ENCODE data around the gene IP6K2. TPM values are rescaled to one million over a fixed set of nuclear protein-coding genes. Genes with fewer than 3 reads are reported as not detected.
"Not testable (repeated sequence)": the region's sequence is repeated elsewhere in the genome, so short reads cannot be mapped to it uniquely, and the experiment has no call there.

The IP6K2 gene, protein sequence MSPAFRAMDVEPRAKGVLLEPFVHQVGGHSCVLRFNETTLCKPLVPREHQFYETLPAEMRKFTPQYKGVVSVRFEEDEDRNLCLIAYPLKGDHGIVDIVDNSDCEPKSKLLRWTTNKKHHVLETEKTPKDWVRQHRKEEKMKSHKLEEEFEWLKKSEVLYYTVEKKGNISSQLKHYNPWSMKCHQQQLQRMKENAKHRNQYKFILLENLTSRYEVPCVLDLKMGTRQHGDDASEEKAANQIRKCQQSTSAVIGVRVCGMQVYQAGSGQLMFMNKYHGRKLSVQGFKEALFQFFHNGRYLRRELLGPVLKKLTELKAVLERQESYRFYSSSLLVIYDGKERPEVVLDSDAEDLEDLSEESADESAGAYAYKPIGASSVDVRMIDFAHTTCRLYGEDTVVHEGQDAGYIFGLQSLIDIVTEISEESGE
- total RNA-seq, result 23.9 TPM
- long read RNA-seq, transcript IP6K2-201 (6 exons, 1,775 nt), result major isoform, 10 of 39 reads
- long read RNA-seq, partial matches to known transcripts, result 11 of 39 reads
- long read RNA-seq, other reads (novel, unspliced or antisense), result 13 of 39 reads

GRCh38 chr3:48716982-48717746, at the start of gene IP6K2:
Gene IP6K2 (minus strand): TSS chr3:48717221. CDS start chr3:48695291, 21,930 bp downstream.
- DNase-seq (ENCODE audit: low spot score), result peak; percentile 100
- intact Hi-C loops (cut with DNase I), result no loop called here

DNA sequence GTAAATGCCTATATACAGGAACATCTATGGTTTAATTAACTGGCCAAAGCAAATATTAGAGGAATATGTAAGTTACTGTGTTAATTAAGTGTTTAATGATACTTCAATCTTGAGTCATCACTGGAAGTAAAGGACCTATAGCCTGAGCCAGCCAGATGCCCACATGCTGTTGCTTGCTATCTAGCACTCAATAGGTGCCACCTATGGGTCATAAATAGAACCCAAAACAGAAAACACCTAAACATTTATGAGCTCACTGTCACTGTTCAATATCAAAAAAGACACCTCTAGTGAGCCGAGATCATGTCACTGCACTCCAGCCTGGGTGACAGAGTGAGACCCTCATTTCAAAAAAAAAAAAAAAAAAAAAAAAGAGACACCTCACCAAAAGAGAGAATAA, 48.4 kb upstream of the IP6K2 start:
- DNase-seq (ENCODE audit: low spot score), result no peak
- intact Hi-C loops (cut with DNase I), result no loop called here

GRCh38 chr3:48762816-48763215, 45.8 kb upstream of the IP6K2 start:
- no peak for DNase-seq (ENCODE audit: low spot score)
- intact Hi-C loops (cut with DNase I), result no loop called here

GRCh38 chr3:48759991-48760540, 43.0 kb upstream of the IP6K2 start:
- intact Hi-C loops (cut with DNase I); DNase-seq (ENCODE audit: low spot score): not testable (repeated sequence)

- DNase-seq (ENCODE audit: low spot score); intact Hi-C loops (cut with DNase I): not testable (repeated sequence)
These were observed 42.5 kb upstream of the IP6K2 start for GRCh38 chr3:48759531-48759930.

DNA sequence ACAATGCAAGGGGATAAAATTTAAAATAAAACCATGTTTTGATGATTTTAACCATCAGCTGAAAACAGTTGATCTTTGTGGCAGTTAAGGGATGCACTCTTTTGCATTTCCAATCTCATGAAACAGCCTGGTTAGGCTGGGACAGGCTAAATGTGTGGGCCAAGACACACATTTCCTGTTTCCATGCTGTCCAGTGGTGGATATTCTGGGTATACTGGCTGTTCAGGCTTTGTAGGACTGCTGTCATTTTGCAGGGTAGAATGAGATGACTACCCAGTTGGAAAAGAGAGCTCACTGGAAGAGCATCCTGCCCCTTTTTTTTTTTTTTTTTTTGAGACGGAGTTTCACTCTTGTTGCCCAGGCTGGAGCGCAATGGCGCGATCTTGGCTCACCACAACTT, 42.0 kb upstream of the IP6K2 start:
- no peak for DNase-seq (ENCODE audit: low spot score)
- intact Hi-C loops (cut with DNase I), result no loop called here

DNA sequence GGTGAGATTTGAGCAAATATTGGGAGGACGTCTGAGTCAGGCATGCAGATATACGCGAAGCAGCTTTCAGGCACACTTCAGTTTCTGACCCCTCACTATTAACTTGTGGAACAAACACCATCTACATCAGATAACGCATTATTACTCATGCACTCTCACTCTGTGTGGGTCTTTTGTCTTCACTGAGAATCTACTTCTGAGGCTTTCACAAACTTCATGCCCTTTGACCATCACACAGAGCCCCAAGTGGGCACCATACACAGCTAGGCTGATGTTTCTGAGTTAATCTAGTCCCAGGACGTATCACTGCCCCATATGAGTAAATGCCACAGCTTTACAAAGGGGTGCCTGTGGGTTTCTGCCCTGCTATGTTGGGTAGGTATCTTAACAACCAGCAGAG, 39.6 kb upstream of the IP6K2 start:
- DNase-seq (ENCODE audit: low spot score), result no peak

DNA sequence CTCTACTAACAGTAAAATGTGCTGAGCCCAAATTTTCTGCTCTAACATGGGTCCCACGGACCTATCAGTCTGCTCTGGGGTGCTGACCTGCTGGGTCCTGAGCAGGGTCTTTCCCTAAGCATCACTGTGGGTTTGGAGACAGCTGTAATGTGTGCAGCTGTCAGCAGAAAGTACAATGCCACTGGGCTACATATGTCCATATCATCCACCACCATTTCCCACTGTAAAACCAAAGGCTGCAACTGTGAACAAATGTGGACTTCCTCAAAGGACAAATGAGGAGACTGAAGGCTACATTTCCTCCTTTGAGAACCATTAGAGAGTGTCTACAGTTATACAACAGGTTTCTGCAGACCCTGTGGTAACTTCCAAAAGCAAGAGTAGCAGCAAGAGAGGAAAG, 33.8 kb upstream of the IP6K2 start:
- intact Hi-C loops (cut with DNase I), result no loop called here

More for the DNA sequence above, 39.6 kb upstream of the IP6K2 start:
- intact Hi-C loops (cut with DNase I), result no loop called here

GRCh38 chr3:48748754-48749153, 31.7 kb upstream of the IP6K2 start:
- intact Hi-C loops (cut with DNase I), result loop anchor here (5.0 kb wide), 1 partner anchor 99 kb away; the partner anchor contains the start of gene PRKAR2A
- no peak for DNase-seq (ENCODE audit: low spot score)

More for the DNA sequence above, 33.8 kb upstream of the IP6K2 start:
- no peak for DNase-seq (ENCODE audit: low spot score)

GRCh38 chr3:48747706-48748105, 30.7 kb upstream of the IP6K2 start:
- intact Hi-C loops (cut with DNase I), result loop anchor here (5.0 kb wide), 1 partner anchor 100 kb away; the partner anchor contains the start of gene PRKAR2A
- DNase-seq (ENCODE audit: low spot score), result no peak

DNA sequence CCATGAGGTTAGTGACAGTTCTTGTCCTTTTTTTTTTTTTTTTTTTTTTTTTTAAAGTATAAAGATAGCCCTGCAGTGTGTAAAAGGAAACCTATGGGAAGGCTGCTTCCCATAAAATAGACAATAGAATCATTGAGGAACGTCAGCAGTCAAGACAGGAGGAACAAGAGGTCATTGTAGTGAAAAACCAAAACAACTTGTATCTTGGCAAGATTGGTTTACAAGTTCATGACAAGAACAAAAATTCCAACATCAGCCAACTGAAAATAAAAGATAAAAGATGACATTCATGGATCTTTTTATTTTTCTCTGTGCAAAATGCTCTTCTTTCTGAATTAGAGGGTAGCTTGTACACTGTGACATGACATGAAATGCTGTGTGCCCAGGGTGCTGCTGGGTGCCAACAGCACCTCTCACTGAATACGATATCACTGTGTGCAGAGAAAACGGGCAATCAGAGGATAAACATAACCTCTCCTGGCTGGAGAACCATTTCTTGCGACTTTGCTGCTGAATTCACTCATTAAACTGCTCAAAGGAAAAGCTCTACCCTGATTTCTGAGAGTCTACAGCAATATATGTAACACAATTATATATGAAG, 30.1 kb upstream of the IP6K2 start:
- intact Hi-C loops (cut with DNase I), result loop anchor here (5.0 kb wide), 1 partner anchor 100 kb away; the partner anchor contains the start of gene PRKAR2A
- DNase-seq (ENCODE audit: low spot score), result no peak

- DNase-seq (ENCODE audit: low spot score), result no peak
- intact Hi-C loops (cut with DNase I), result loop anchor here (5.0 kb wide), 1 partner anchor 174 kb away; the partner anchor contains the start of gene ARIH2
These were observed 26.8 kb upstream of the IP6K2 start for GRCh38 chr3:48743773-48744172.

- intact Hi-C loops (cut with DNase I), result loop anchor here (5.0 kb wide), 1 partner anchor 176 kb away; the partner anchor contains the start of gene ARIH2
- not testable (repeated sequence) for DNase-seq (ENCODE audit: low spot score)
These were observed 24.2 kb upstream of the IP6K2 start for GRCh38 chr3:48741226-48741625.

DNA sequence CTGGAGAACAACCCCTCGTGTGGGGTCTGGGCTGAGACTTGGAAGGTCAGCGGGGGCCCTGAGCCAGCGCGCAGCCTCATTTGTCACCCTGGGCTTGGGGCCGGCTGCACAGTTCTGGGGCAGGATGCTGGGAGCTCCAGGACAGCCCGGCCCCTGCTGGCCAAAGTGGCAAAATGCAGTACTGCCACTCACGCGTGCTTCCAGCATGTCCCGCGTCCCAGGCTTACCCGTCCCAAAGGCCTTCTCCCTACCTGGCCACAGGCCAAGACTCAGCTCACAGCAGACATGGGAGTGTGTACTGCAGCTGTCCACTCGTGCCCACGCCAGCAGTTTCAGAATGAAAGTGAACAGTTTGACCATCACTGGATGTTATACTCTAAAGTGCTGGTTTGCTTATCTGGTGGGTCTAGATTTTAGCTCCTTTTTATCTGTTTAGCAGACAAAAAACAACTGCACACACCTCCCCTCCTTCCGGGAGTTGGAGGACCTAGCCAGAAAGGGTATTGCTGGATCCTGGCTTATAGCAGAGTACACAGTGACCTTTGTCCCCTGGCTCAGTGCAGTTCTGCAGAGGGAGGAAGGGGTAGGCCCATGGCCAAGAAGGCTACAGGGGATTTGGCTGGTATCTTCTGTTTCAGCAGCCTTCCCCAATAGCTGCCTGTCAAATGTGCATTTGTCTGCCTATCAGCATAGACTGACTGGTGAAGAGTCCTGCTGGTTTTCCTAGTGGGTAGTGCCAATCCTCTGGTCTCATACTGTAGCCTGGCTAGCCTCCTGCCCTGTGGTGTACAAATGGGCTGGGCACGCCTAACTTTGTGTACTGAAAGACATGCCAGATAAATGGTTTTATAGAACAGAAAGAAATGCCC, 23.2 kb upstream of the IP6K2 start:
- DNase-seq (ENCODE audit: low spot score), result peak; percentile 92

GRCh38 chr3:48739617-48739954, 22.6 kb upstream of the IP6K2 start:
- intact Hi-C loops (cut with DNase I), result no loop called here
- DNase-seq (ENCODE audit: low spot score), result no peak

More for the DNA sequence above, 23.2 kb upstream of the IP6K2 start:
- intact Hi-C loops (cut with DNase I), result loop anchor here (5.0 kb wide), 1 partner anchor 177 kb away; the partner anchor contains the start of gene ARIH2

DNA sequence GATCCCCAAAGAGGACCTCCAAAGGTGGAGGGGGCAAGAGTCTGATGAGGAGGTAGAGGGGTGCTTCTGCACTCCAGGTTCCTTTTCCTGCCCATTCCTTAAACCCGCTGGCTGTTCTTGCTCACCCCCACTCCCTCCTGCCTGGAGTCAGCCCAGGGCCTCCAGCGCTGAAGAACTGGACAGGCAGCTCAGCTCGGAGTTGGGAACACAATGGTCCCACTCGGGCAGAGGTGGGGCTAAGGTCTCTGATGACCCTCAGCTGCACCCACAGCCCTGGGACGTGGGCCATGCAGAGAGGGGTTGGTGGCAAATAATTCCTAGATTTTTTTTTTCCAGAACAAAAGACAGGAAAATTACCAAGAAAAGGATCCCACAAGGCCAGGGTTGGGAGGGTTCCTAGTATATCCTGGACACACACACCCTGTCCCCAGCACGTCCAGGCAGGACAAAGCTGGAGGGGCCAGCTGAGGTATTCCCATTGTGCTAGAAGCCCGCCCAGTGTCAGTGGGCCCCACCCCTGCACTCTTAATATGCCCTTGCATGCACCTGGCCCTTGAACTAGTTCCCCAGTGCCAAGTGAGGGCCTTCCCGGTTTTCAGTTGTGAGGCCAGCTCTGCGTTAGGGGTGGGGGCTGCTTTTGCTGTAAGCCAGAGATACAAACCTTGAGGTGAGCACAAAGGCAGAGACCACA, 22.1 kb upstream of the IP6K2 start:
- peak; percentile 80 for DNase-seq (ENCODE audit: low spot score)
- intact Hi-C loops (cut with DNase I), result no loop called here

DNA sequence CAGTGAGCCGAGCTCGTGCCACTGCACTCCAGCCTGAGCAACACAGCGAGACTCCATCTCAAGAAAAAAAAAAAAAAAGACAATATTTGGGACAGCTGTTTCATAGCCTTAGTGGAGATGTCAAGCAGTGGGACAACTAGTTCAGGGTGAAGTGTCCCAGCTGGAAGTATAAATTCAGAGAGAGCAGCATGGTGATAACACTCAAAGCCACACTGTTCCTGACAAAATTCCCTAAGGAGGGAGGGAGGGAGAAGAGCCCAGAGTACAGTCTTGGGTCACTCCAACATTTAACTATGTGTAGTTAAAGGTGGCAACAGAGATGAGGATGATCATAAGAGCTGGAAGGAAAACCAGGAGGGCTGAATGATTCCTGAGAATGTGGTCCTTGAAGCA, 21.1 kb upstream of the IP6K2 start:
- no peak for DNase-seq (ENCODE audit: low spot score)
- intact Hi-C loops (cut with DNase I), result no loop called here

Data from cardiac septum (tissue), 1 donor.